Activated CD8-positive, alpha-beta memory T cell treated with anti-CD3 and anti-CD28 coated beads for 1 hour (primary cell): ENCODE data around the gene LIN52.

Source experiments
- DNase-seq, 2 donors: peaks; one replicate each; pipeline ENCODE4 v3.0.0-alpha.2; 2020; ENCODE audit warnings: low read depth in 1 of 2; ENCODE audit errors: extremely low read depth in 1 of 2

The LIN52 gene

GRCh38 chr14:74179856-74180255 is 95.1 kb downstream of the LIN52 start:
- DNase-seq, result no peak

GRCh38 chr14:74190927-74191575 is 106.3 kb downstream of the LIN52 start:
- no peak for DNase-seq

DNA sequence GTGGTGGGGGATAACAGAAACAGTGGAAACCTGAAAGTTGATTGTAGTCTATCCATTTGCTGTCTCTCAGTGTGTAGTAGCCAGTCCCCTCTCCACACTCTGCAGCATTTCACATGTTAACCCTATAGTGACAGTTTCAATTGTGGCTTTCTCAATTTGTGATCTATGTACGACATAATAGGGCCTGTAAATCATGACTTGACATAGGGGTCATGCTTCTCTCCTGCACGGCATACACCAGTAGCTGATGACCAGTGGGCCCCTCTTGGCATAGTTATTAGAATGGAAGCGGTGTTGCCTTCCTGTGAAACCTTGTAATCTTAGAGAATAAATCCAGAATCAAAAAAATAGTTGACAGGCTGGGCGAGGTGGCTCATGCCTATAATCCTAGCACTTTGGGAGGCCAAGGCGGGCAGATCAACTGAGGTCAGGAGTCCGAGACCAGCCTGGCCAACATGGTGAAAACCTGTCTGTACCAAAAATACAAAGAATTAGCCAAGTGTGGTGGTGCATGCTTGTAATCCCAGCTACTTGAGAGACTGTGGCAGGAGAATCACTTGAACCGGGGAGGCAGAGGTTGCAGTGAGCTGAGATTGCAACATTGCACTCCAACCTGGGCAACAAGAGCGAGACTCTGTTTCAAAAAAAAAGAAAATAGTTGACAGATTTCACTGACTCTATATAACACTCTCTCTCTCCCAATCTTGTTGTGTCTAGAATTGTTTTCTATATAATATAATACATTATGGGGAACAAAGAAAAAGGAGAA is 109.9 kb downstream of the LIN52 start:
- DNase-seq, result no peak

GRCh38 chr14:74195623-74196022 is 110.9 kb downstream of the LIN52 start:
- DNase-seq, result no peak

- no peak for DNase-seq
Measured at GRCh38 chr14:74198441-74199234, 113.9 kb downstream of the LIN52 start.

DNA sequence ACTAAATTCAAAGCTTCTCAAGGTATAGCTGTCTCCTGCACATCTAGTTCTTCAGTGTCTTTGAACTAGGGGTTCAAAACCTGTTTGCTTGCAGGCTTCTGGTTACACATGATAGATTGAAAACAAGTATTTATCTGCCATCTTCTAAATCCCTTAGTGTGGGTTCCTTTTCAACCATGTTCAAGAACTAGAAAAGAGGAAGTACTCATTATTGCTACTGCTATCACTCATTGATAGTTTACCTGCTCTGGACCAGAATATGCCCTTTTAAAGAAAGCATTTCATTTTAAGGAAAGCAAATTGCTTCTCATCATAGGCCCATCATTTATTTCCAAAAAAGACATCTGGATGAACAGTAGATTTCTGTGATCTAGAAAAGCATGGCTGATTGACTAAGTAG is 117.4 kb downstream of the LIN52 start:
- no peak for DNase-seq

DNA sequence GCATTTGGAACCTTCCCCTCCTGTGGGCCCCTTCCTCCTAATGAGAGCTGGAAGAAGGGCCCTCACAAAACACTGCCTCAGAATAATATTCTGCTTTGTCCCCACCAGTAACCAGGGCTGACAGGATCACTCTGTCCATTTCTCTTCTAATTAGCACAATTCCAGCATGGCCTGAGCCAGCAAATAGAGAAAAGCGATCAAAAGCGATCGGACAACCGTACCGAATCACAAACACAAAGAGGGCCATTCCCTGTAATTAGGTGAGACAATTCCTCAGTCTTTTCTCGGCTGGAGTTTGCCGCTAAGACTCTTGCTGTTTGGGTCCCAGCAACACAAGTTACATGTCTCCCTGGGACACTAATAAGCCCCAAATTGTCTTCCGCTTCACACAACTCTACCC is 118.9 kb downstream of the LIN52 start:
- DNase-seq, result no peak

DNA sequence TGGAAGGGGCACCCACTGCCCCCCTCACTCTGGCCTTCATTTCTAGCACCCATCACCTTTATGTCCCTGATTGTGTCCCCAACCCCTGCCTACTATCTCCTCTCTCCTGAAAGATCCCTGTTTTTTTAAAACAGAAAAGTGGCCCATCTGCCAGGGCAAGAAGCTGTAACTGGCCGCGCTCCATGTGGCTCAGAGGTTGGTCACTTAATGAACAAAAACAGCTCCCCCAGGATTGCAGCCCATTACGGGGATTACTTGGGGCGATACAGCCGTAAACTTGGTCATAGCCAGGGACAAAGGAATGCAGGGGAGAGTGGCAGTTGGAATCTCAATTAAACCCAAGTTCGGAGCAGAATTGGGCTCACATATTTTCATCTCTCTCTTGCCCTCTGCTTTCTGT is 119.7 kb downstream of the LIN52 start:
- no peak for DNase-seq

GRCh38 chr14:74205882-74206281 is 121.1 kb downstream of the LIN52 start:
- DNase-seq, result no peak

- DNase-seq, result no peak
Measured at GRCh38 chr14:74207943-74208342, 123.2 kb downstream of the LIN52 start.

DNA sequence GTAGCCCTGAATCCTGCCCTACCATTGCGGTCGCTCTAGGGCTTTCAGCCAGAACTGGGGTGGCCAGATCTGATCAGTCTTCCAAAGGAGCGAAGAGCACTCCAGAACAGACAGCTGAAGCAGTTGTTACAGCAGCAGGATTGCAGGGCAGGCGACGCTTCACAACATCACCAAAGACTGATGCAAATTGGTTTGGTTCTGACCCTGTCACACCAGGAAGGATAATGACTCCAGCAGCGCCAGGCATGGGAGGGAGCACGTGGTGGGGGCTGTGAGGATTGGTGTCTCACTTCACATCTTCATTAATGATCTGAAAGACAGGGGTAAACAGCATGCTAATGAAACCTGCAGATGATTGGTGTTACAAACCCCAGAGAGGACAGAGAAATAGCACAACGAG is 123.9 kb downstream of the LIN52 start:
- no peak for DNase-seq

DNA sequence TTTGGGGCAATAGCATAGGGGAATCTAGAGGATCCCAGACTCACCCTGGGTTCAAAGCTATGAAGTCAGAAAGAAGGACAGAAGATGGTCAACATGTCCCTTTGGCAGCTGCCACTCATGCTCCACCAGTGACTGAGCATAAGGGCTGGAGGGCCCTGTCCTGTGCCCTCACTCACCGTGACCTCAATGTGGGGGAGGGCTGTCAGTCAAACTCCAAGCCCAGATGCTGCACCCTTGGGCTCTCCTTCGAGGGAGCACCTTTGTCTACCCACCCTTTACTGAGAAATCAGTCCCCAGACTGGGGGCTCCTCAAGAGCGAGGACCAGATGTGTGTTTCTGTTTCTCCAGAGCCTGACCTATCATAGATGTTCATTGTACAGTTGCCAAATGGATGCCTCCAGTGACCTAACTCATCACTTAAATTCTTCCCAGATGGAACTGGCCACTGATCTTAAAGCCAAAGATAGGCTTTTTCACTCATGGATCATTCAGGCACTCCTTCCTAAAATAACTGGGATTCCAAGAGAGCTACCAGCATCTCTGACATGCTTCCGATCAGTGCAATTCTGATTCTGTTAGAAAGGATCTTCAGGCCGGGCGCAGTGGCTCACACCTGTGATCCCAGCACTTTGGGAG is 127.3 kb downstream of the LIN52 start:
- no peak for DNase-seq

DNA sequence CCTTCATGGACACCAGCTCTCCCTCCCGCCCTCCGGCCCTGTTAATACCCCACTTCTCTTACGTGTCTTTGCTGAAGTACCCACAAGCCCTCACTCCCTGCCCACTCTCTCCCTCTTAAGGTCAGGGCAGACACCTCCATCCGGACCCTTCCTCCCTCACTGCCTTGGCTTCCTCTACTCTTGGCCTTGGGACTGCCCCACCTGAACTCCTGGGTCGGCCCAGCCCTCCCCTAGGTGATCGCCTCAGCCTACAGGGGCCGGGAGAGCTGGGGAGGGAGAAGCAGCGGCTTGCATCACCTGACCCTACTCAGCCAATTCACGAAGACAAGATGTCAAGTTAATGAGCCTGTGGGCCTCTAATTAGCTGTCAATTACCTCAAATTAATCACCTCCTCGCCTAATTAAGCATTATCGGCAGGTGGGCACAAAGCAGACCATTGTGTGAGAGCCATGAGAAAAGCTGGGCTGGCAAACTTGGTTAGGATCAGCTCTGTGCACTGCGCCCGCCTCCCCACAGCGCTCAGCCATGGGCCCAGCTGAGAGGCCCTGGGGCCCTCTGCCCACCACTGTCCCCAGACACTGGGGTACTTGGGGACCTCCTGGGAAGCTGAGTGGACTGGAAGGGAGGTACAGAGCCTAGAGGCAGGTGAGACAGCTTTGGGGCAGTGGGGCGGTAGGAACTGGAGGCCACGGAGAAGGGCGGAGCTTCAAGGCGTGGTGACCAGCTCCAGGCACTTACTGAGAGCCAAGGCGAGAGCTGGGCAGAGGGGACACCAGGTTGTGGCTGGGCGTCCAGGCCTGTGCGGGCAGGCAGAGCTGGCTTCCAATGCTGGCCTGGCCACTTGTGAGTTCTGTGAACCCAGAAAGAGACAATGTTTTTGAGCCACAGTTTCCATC is 129.4 kb downstream of the LIN52 start:
- no peak for DNase-seq

DNA sequence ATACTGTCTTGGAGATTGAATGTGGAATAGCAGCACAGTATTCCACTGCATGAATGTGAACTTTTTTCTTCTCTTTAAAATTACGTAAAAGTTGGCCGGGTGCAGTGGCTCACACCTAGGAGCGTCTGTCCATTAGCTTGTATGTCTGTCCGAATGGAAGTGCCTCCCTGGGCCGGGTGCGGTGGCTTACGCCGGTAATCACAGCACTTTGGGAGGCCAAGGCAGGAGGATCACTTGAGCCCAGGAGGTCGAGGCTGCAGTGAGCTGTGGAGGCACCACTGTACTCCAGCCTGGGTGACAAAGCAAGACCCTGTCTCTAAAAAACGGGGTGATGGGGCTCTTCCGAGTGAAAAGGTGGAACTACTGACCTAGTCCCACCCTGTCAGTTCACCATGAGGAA is 131.9 kb downstream of the LIN52 start:
- DNase-seq, result no peak

DNA sequence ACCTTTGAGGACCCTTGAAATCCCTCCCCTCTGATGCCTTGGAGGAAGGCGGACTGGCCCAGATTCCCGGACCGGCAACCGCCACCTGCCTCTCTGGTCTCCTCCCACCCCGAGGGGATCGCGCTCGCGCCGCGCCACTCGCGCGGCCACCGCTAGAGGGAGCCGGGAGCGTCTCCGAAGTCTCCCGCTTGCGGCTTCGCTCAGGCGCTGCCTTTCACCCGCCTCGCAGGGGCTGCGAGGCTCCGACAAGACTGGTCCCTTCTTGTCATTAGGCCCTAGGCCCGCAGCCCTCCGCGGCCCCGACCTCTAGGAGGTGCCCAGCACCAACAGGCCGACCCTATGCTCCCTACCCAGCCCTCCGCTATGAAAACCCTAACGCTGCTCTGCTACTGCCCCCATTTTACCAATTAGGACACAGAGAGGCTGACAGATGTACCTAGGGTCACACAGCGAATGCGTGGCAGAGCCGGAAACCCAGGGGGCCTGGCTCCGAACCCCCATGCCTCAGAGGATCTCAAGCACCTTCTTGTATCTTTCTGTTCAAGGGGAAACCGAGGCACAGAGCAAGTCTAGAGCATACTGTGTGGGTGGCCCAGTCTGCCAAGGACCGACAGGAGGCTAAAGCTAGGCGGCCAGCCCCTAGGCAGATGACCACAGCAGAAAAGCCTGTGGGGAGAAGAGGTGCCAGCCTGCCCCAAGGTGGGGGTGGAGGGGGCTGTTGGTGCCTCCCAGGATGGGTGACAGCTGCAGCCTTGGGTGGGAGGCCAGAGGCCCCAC is 133.1 kb downstream of the LIN52 start:
- peak; percentile 17 to 66 for DNase-seq

DNA sequence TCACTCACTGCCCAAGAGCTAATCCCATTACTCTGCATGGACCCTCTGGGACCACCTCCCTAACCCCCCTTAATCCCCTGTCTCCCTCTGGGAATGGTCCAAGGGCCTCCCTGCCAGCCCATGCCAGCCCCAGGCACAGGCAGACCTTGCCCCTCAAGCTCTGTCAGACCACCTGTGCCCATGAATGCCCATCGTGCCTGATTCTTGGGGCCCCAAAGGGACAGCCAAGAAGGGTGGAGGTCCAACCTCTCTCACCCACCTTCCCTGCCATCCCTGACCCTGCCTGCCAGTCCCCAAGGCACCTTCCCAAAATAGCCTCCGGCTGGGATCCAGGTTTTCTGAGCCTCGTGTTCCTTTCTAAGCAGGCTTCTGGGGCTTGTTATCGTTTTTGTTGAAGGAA is 133.7 kb downstream of the LIN52 start:
- DNase-seq, result no peak

DNA sequence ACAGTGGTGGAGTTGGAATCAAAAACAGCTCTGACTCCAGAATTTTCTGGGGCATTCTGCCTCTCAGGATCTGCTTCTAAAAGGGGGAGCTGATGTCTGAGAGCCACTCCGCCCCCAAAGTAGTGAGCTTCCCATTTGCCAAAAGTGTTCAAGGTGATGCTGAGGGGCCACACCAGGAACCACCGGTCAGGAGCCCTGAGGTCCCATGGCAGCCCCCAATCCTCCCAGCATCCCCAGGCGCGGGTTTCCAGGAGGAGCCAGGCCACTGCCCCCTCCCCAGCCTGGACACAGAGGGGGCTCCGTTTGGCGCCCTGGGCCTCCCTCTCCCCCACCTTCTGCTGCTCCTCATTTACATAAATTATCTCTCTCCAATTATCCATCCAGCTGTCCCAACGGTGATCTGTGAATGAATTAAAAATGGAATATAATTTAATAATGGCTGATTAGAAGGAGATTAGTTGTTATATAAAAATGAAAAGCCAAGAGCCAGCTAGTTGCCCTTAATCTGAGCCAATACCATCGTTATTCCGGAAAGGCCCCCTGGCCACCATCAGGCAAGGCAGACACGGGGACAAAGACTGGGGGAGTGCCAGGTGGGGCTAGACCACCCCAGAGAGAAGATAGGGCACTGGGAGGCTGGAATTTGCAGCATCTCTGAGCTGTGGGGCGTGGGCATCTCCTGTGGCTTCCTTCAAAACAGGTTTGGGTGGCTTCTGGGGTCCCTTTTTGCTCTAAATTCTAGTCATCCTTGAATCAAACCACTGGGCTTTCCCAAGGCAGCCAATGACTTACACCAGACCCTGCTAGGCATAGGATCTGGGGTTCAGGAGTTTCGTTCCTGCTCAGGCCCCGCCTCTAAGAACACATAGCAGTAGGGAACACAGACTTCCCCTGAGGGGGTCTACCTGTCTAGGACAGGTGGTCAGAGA is 134.8 kb downstream of the LIN52 start:
- no peak for DNase-seq

GRCh38 chr14:74220991-74221390 is 136.2 kb downstream of the LIN52 start:
- DNase-seq, result no peak

GRCh38 chr14:74221741-74222140 is 137.0 kb downstream of the LIN52 start:
- no peak for DNase-seq
